CD4-positive, alpha-beta T cell (primary cell): Measurements from ENCODE around the gene HEPACAM. TPM values are rescaled to one million over a fixed set of nuclear protein-coding genes. Genes with fewer than 3 reads are reported as not detected.

Experiments
- ATAC-seq: fragments of 200-7000 bp; cut with Tn5 transposase; one replicate; pipeline ENCODE4 v1.10.0; 2022; ENCODE audit warnings: mild to moderate bottlenecking; ENCODE audit not compliant: poor library complexity
- CTCF ChIA-PET: fragments of 350-600 bp; sonication (Branson Sonifier 250); formaldehyde crosslinking; loops from one replicate; lab custom pipeline; 2021; ENCODE audit warnings: antibody characterized with exemption, inconsistent platforms; lab: Charles Lee
- POLR2A ChIA-PET: fragments of 350-600 bp; sonication (Branson Sonifier 250); formaldehyde crosslinking; loops from one replicate; lab custom pipeline; 2021; ENCODE audit warnings: antibody characterized with exemption, inconsistent platforms; lab: Charles Lee
- DNase-seq, 14 experiments: peaks; one replicate each; pipeline ENCODE4 v3.0.0-alpha.2; 2013 to 2020; ENCODE audit warnings: mixed read lengths in 2 of 14
- H3K27ac ChIP-seq, 2 donors: one replicate each; pipeline versions ENCODE4 v1.5.1 to v1.7.0; 2013; ENCODE audit warnings: low read length in 2 of 2, low read depth in 1 of 2, mild to moderate bottlenecking in 1 of 2
- H3K27me3 ChIP-seq, 2 experiments: 1 replicate in 1 of 2; 2 replicates in 1 of 2; pipeline versions ENCODE4 v1.6.1 to v1.7.0; 2013; ENCODE audit warnings: low read length in 2 of 2, control low read depth in 1 of 2, mild to moderate bottlenecking in 1 of 2, moderate library complexity in 1 of 2; ENCODE audit not compliant: insufficient read depth in 2 of 2, control insufficient read depth in 1 of 2
- H3K36me3 ChIP-seq: one replicate; pipeline ENCODE4 v1.6.1; 2013; ENCODE audit warnings: low read length, control low read depth; ENCODE audit not compliant: insufficient read depth
- H3K4me1 ChIP-seq: one replicate; pipeline ENCODE4 v1.6.1; 2013; ENCODE audit warnings: low read length, control low read depth; ENCODE audit not compliant: insufficient read depth
- H3K4me3 ChIP-seq: one replicate; pipeline ENCODE4 v1.5.1; 2013; ENCODE audit warnings: mild to moderate bottlenecking, low read length, moderate library complexity
- H3K9me3 ChIP-seq, 2 experiments: 1 replicate in 1 of 2; 2 replicates in 1 of 2; pipeline versions ENCODE4 v1.6.1 to v1.7.0; 2013; ENCODE audit warnings: low read length in 2 of 2, mild to moderate bottlenecking in 2 of 2, control low read depth in 1 of 2, moderate library complexity in 1 of 2; ENCODE audit not compliant: control insufficient read depth in 1 of 2, insufficient read depth in 1 of 2
- H3K27ac Mint-ChIP-seq: one replicate; pipeline ENCODE4 v1.8.0; 2020; ENCODE audit warnings: mixed read lengths
- H3K27me3 Mint-ChIP-seq: one replicate; pipeline ENCODE4 v1.8.0; 2021; ENCODE audit warnings: mixed read lengths
- H3K36me3 Mint-ChIP-seq: one replicate; pipeline ENCODE4 v1.8.0; 2021; ENCODE audit warnings: low read depth, mixed read lengths
- H3K4me1 Mint-ChIP-seq: one replicate; pipeline ENCODE4 v1.8.0; 2021; ENCODE audit warnings: low read depth, mixed read lengths
- H3K4me3 Mint-ChIP-seq: one replicate; pipeline ENCODE4 v1.8.0; 2020; ENCODE audit warnings: mild to moderate bottlenecking, mixed read lengths
- H3K9me3 Mint-ChIP-seq: one replicate; pipeline ENCODE4 v1.8.0; 2020; ENCODE audit warnings: mixed read lengths
- intact Hi-C, 2 experiments: fragments of 100-400 bp; cut with DNase I in 1 of 2; cut with micrococcal nuclease in 1 of 2; formaldehyde crosslinking; loops; one replicate each; pipeline versions ENCODE4 v1.15.1 to v1.9.0; 2023 to 2025; cut with DNase I, micrococcal nuclease
- total RNA-seq, 174 experiments: library from RNA in 2 of 174; stranded (reverse) in 2 of 174; gene quantifications; one replicate each; pipeline ENCODE4 v1.2.3 and lab custom pipeline; 2021 to 2026
- TF ChIP-seq, protein P1 (sequence below): fragments of 200-600 bp; IDR thresholded peaks from one replicate; pipeline ENCODE4 v1.8.0; 2022; ENCODE audit warnings: antibody characterized with exemption, mild to moderate bottlenecking

The HEPACAM gene
- total RNA-seq, 2 experiments from 2014 or later: not detected

GRCh38 chr11:124941703-124942102 is 5.9 kb upstream of the HEPACAM start:
- Mint-ChIP-seq H3K4me1 (peaks cover 23% of the 10 kb centered on the region), H3K36me3 (no peaks in the 10 kb centered on the region), H3K27me3 (no peaks in the 10 kb centered on the region), H3K4me3 (no peak overlapping the region), H3K9me3 (no peaks in the 10 kb centered on the region), H3K27ac (no peak overlapping the region)
- intact Hi-C loops: loop anchor here in 1 of 2 experiments (5.0 kb wide), 1 partner anchor 59 kb away; no protein-coding TSS in a partner anchor
- Histone ChIP-seq H3K9me3 (no peaks in the 10 kb centered on the region), H3K27me3 (no peaks in the 10 kb centered on the region), H3K4me1 (peaks cover 9% of the 10 kb centered on the region), H3K4me3 (no peak overlapping the region), H3K27ac (no peak overlapping the region), H3K36me3 (no peaks in the 10 kb centered on the region)
- DNase-seq (no peak), ATAC-seq (no peak)
- POLR2A ChIA-PET: interaction anchor here (1.9 kb wide), 1 partner anchor 12 kb away, joined by 8 read pairs; the partner anchor contains the start of gene CCDC15
- CTCF ChIA-PET: no interaction called here
- TF ChIP-seq, protein P1, sequence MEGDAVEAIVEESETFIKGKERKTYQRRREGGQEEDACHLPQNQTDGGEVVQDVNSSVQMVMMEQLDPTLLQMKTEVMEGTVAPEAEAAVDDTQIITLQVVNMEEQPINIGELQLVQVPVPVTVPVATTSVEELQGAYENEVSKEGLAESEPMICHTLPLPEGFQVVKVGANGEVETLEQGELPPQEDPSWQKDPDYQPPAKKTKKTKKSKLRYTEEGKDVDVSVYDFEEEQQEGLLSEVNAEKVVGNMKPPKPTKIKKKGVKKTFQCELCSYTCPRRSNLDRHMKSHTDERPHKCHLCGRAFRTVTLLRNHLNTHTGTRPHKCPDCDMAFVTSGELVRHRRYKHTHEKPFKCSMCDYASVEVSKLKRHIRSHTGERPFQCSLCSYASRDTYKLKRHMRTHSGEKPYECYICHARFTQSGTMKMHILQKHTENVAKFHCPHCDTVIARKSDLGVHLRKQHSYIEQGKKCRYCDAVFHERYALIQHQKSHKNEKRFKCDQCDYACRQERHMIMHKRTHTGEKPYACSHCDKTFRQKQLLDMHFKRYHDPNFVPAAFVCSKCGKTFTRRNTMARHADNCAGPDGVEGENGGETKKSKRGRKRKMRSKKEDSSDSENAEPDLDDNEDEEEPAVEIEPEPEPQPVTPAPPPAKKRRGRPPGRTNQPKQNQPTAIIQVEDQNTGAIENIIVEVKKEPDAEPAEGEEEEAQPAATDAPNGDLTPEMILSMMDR: no peak

DNA sequence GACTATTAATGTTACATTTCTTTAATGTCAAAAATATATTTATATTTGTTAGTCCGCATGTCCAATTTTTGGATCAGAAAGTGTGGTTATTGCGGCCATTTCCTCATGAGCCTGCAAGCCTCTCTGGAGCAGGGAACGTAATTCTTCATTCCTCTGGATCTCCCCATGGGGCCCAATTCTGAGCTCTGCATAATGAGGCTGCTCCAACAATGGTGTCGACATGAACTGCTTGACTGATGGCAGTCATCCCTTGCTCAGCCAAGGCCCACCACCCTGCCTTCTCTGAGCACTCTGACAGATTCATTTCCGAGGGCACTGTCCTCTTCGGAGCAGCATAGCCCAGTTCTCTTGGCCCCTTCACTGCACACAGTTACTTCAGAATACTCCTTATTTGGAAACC is 3.1 kb upstream of the HEPACAM start:
- ATAC-seq (no peak), DNase-seq (no peak)
- H3K27me3 Mint-ChIP-seq: no peaks in the 10 kb centered on the region
- no peak overlapping the region for H3K4me3 ChIP-seq
- no peaks in the 10 kb centered on the region for H3K9me3 Mint-ChIP-seq
- intact Hi-C loops: no loop called here
- TF ChIP-seq, protein P1: no peak
- H3K4me3 Mint-ChIP-seq: no peak overlapping the region
- H3K36me3 ChIP-seq: no peaks in the 10 kb centered on the region
- CTCF ChIA-PET: no interaction called here
- POLR2A ChIA-PET: no interaction called here
- H3K4me1 ChIP-seq: peaks cover 7% of the 10 kb centered on the region
- no peak overlapping the region for H3K27ac ChIP-seq
- no peaks in the 10 kb centered on the region for H3K36me3 Mint-ChIP-seq
- H3K27ac Mint-ChIP-seq: no peak overlapping the region
- H3K9me3 ChIP-seq: no peaks in the 10 kb centered on the region
- H3K27me3 ChIP-seq: no peaks in the 10 kb centered on the region
- peaks cover 15% of the 10 kb centered on the region for H3K4me1 Mint-ChIP-seq

DNA sequence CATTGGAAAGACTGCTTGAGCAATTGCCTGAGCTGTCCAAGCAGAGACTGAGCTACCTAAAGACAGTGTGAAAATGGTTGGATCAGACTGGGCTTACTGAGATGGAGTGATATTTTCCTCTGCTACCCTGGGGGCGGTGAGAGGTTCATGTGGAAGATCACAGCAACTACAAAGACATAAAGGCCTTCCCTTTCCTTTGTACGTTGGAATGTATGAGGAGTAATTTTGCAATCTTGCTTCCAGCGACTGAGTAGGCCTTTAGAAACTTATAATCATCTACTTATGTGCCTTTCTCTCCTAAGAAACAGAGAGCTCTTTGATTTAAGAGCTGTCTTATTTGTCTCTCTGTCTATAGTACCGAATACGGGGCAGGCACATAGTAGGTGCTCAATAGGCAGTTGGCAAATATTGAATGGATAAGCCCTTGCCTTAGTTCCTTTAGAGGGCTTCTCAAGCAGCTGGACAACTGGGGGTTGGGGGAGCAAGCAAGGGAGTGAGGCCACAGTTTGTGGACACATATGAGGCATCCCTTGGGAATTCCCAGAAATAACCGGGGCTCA is 2.4 kb upstream of the HEPACAM start:
- intact Hi-C loops: no loop called here
- H3K4me1 Mint-ChIP-seq: peaks cover 8% of the 10 kb centered on the region
- no peaks in the 10 kb centered on the region for H3K36me3 ChIP-seq
- CTCF ChIA-PET: no interaction called here
- H3K4me3 Mint-ChIP-seq: no peak overlapping the region
- H3K9me3 ChIP-seq: no peaks in the 10 kb centered on the region
- H3K36me3 Mint-ChIP-seq: no peaks in the 10 kb centered on the region
- no peaks in the 10 kb centered on the region for H3K27me3 ChIP-seq
- peaks cover 2% of the 10 kb centered on the region for H3K4me1 ChIP-seq
- no peak overlapping the region for H3K27ac Mint-ChIP-seq
- H3K4me3 ChIP-seq: no peak overlapping the region
- DNase-seq (no peak), ATAC-seq (no peak)
- H3K9me3 Mint-ChIP-seq: no peaks in the 10 kb centered on the region
- TF ChIP-seq, protein P1: no peak
- no peaks in the 10 kb centered on the region for H3K27me3 Mint-ChIP-seq
- POLR2A ChIA-PET: no interaction called here
- no peak overlapping the region for H3K27ac ChIP-seq
